HepG2 (cell line): ENCODE results near the gene TMEM190. TPM values are rescaled to one million over a fixed set of nuclear protein-coding genes. Genes with fewer than 3 reads are reported as not detected.

Experiments
- ATF7 ChIP-seq, 2 experiments: fragments of 450-650 bp in 1 of 2; sonication (generic) in 1 of 2; formaldehyde crosslinking in 1 of 2; IDR thresholded peaks; 2 replicates each; pipeline versions ENCODE4 v1.4.0 to v1.6.1; 2016 to 2020; ENCODE audit warnings: antibody characterized with exemption in 1 of 2, mild to moderate bottlenecking in 1 of 2, missing genetic modification reagents in 1 of 2
- FOXM1 ChIP-seq: sonication (generic); formaldehyde crosslinking; IDR thresholded peaks from 2 replicates; pipeline ENCODE4 v1.5.0; 2020; ENCODE audit warnings: missing genetic modification reagents
- HBP1 ChIP-seq: IDR thresholded peaks from 2 replicates; pipeline ENCODE4 v1.6.1; 2016; ENCODE audit warnings: low read depth, control low read depth
- KDM4B ChIP-seq: sonication (generic); formaldehyde crosslinking; IDR thresholded peaks from 2 replicates; pipeline ENCODE4 v1.4.0; 2020; ENCODE audit warnings: missing genetic modification reagents
- KMT2A ChIP-seq: sonication (generic); formaldehyde crosslinking; IDR thresholded peaks from 2 replicates; pipeline ENCODE4 v1.4.0; 2020; ENCODE audit warnings: missing genetic modification reagents
- MLLT10 ChIP-seq: sonication (generic); formaldehyde crosslinking; IDR thresholded peaks from 2 replicates; pipeline ENCODE4 v1.4.0; 2020; ENCODE audit warnings: missing genetic modification reagents
- SIN3A ChIP-seq: IDR thresholded peaks from 2 replicates; pipeline ENCODE4 v1.6.1; 2011; ENCODE audit warnings: low read depth, mild to moderate bottlenecking, control low read depth, low read length, borderline replicate concordance
- SMAD3 ChIP-seq: sonication (generic); formaldehyde crosslinking; IDR thresholded peaks from 2 replicates; pipeline ENCODE4 v1.4.0; 2020; ENCODE audit warnings: missing genetic modification reagents
- SNAPC2 ChIP-seq: sonication (generic); formaldehyde crosslinking; IDR thresholded peaks from 2 replicates; pipeline ENCODE4 v1.8.1; 2022; ENCODE audit warnings: mild to moderate bottlenecking, missing genetic modification reagents
- ZBTB20 ChIP-seq: sonication (generic); formaldehyde crosslinking; IDR thresholded peaks from 2 replicates; pipeline ENCODE4 v1.8.1; 2023; ENCODE audit warnings: missing genetic modification reagents, low read depth, mild to moderate bottlenecking, borderline replicate concordance
- ZBTB46 ChIP-seq: sonication (generic); formaldehyde crosslinking; IDR thresholded peaks from 2 replicates; pipeline ENCODE4 v1.4.0; 2020; ENCODE audit warnings: mild to moderate bottlenecking, missing genetic modification reagents, borderline replicate concordance
- ZBTB7A ChIP-seq: sonication (generic); formaldehyde crosslinking; IDR thresholded peaks from 2 replicates; pipeline ENCODE4 v1.8.0; 2022; ENCODE audit warnings: mild to moderate bottlenecking, missing genetic modification reagents
- ZMYM3 ChIP-seq: sonication (generic); formaldehyde crosslinking; IDR thresholded peaks from 2 replicates; pipeline ENCODE4 v1.5.1; 2020; ENCODE audit warnings: mild to moderate bottlenecking, missing genetic modification reagents
- ZNF256 ChIP-seq: sonication (generic); formaldehyde crosslinking; conservative IDR thresholded peaks from 2 replicates; pipeline ENCODE4 v1.4.0; 2020; ENCODE audit warnings: missing genetic modification reagents
- polyA plus RNA-seq, 8 experiments: library from polyadenylated mRNA; depleted of rRNA in 3 of 8; stranded (reverse) in 7 of 8; unstranded in 1 of 8; fragments of >200 nt; fragmentation: Illumina TruSeq in 4 of 8; extraction: Trizol in 4 of 8; gene quantifications; 2 replicates each; pipeline versions ENCODE4 v1.2.1 to v1.2.3, GENCODE V29; 2011 to 2016; ENCODE audit warnings: low read depth in 4 of 8, missing spikeins in 1 of 8, mixed read lengths in 1 of 8; ENCODE audit not compliant: insufficient read depth in 1 of 8
- total RNA-seq, 5 experiments: library from RNA; depleted of rRNA; stranded (reverse); fragments of >200 nt; fragmentation: Illumina TruSeq; extraction: Trizol; gene quantifications; 2 replicates each; pipeline ENCODE4 v1.2.3, GENCODE V29; 2016; ENCODE audit warnings: low read depth in 1 of 5
- TF ChIP-seq, protein P1 (sequence below): sonication (generic); formaldehyde crosslinking; IDR thresholded peaks from 2 replicates; pipeline ENCODE4 v1.4.0; 2020; ENCODE audit warnings: missing genetic modification reagents
- TF ChIP-seq, protein P2 (sequence below): sonication (generic); formaldehyde crosslinking; conservative IDR thresholded peaks from 2 replicates; pipeline ENCODE4 v1.8.0; 2022; ENCODE audit warnings: mild to moderate bottlenecking, moderate library complexity, missing genetic modification reagents
- TF ChIP-seq, protein P3 (sequence below): sonication (generic); formaldehyde crosslinking; IDR thresholded peaks from 2 replicates; pipeline ENCODE4 v1.5.0; 2020; ENCODE audit warnings: mild to moderate bottlenecking, missing genetic modification reagents

The TMEM190 gene
- total and polyA plus RNA-seq, 2 of the 13 experiments (the other 11 are each of a cell fraction or from before 2014, with no cell fraction given) = 0.35 to 0.83 TPM

DNA sequence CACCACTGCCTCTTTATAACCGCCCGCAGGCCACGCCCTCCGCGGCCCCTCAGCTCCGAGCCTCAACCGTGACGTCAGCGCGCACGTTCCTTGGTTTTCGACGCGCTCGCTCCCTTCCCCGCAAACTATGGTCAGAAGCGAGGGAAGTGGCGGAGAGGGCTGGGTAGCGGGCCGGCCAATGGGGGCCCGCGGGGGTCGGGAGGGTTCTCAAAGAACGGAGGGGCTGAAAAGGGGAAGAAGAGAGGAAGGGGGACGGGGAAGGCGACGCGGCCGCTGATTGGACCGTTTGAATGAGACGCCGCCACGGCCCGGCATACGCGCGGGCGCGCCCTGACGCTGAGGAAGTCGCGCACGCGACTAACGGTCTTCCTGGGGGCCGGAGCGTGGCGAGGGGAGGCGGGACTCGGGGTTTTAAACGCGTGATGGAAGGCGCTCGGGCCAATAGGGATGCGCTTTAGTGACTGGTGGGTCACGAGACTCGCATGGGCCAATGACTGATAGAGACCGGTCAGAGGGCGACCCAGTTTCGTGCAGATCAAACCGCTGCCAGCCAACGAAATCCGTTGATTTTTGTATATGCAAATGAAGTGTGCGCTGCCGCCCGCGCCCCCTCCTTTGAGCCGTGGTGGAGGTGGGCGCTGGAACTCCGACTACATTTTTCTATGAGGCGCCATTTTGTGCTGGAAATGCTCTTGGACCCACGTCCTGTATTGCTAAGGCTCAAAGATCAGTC lies 31.3 kb downstream of the TMEM190 start (continued):
- TF ChIP-seq HBP1 (CRISPR knock-in tag) (peak; percentile 68; the same call in 1 of the 2 replicates), ZBTB20 (CRISPR knock-in tag) (no peak; the same call in 1 of the 2 replicates), KDM4B (CRISPR knock-in tag) (peak; percentile 34; the same call in 1 of the 2 replicates), MLLT10 (CRISPR knock-in tag) (no peak), SIN3A (no peak), ATF7 (IDR thresholded peaks at IDR 0.05) (peak; percentile 64), ATF7 (CRISPR knock-in tag; IDR thresholded peaks at IDR 0.05) (peak; percentile 85), SNAPC2 (peak; percentile 63; the same call in 1 of the 2 replicates), ZMYM3 (no peak), ZNF256 (CRISPR knock-in tag) (no peak), ZBTB46 (no peak), ZBTB7A (no peak), KMT2A (CRISPR knock-in tag) (no peak), FOXM1 (no peak), SMAD3 (0 out of 2 replicates have a peak, but pooled peaks have one; percentile 42)
- TF ChIP-seq, protein P1, sequence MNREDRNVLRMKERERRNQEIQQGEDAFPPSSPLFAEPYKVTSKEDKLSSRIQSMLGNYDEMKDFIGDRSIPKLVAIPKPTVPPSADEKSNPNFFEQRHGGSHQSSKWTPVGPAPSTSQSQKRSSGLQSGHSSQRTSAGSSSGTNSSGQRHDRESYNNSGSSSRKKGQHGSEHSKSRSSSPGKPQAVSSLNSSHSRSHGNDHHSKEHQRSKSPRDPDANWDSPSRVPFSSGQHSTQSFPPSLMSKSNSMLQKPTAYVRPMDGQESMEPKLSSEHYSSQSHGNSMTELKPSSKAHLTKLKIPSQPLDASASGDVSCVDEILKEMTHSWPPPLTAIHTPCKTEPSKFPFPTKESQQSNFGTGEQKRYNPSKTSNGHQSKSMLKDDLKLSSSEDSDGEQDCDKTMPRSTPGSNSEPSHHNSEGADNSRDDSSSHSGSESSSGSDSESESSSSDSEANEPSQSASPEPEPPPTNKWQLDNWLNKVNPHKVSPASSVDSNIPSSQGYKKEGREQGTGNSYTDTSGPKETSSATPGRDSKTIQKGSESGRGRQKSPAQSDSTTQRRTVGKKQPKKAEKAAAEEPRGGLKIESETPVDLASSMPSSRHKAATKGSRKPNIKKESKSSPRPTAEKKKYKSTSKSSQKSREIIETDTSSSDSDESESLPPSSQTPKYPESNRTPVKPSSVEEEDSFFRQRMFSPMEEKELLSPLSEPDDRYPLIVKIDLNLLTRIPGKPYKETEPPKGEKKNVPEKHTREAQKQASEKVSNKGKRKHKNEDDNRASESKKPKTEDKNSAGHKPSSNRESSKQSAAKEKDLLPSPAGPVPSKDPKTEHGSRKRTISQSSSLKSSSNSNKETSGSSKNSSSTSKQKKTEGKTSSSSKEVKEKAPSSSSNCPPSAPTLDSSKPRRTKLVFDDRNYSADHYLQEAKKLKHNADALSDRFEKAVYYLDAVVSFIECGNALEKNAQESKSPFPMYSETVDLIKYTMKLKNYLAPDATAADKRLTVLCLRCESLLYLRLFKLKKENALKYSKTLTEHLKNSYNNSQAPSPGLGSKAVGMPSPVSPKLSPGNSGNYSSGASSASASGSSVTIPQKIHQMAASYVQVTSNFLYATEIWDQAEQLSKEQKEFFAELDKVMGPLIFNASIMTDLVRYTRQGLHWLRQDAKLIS (CRISPR knock-in tag) = no peak
- TF ChIP-seq, protein P2, sequence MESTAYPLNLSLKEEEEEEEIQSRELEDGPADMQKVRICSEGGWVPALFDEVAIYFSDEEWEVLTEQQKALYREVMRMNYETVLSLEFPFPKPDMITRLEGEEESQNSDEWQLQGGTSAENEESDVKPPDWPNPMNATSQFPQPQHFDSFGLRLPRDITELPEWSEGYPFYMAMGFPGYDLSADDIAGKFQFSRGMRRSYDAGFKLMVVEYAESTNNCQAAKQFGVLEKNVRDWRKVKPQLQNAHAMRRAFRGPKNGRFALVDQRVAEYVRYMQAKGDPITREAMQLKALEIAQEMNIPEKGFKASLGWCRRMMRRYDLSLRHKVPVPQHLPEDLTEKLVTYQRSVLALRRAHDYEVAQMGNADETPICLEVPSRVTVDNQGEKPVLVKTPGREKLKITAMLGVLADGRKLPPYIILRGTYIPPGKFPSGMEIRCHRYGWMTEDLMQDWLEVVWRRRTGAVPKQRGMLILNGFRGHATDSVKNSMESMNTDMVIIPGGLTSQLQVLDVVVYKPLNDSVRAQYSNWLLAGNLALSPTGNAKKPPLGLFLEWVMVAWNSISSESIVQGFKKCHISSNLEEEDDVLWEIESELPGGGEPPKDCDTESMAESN (CRISPR knock-in tag) = no peak; the same call in none of the 2 replicates
- TF ChIP-seq, protein P3, sequence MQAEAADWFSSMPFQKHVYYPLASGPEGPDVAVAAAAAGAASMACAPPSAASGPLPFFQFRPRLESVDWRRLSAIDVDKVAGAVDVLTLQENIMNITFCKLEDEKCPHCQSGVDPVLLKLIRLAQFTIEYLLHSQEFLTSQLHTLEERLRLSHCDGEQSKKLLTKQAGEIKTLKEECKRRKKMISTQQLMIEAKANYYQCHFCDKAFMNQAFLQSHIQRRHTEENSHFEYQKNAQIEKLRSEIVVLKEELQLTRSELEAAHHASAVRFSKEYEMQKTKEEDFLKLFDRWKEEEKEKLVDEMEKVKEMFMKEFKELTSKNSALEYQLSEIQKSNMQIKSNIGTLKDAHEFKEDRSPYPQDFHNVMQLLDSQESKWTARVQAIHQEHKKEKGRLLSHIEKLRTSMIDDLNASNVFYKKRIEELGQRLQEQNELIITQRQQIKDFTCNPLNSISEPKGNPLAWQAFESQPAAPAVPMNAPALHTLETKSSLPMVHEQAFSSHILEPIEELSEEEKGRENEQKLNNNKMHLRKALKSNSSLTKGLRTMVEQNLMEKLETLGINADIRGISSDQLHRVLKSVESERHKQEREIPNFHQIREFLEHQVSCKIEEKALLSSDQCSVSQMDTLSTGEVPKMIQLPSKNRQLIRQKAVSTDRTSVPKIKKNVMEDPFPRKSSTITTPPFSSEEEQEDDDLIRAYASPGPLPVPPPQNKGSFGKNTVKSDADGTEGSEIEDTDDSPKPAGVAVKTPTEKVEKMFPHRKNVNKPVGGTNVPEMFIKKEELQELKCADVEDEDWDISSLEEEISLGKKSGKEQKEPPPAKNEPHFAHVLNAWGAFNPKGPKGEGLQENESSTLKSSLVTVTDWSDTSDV (CRISPR knock-in tag) = peak; percentile 71
